Measurements from ENCODE around the gene SECTM1. TPM values are rescaled to one million over a fixed set of nuclear protein-coding genes. Genes with fewer than 3 reads are reported as not detected.

SECTM1 gene
- total RNA-seq, 2 donors from 2014 or later: 3.1 to 7.7 TPM

DNA sequence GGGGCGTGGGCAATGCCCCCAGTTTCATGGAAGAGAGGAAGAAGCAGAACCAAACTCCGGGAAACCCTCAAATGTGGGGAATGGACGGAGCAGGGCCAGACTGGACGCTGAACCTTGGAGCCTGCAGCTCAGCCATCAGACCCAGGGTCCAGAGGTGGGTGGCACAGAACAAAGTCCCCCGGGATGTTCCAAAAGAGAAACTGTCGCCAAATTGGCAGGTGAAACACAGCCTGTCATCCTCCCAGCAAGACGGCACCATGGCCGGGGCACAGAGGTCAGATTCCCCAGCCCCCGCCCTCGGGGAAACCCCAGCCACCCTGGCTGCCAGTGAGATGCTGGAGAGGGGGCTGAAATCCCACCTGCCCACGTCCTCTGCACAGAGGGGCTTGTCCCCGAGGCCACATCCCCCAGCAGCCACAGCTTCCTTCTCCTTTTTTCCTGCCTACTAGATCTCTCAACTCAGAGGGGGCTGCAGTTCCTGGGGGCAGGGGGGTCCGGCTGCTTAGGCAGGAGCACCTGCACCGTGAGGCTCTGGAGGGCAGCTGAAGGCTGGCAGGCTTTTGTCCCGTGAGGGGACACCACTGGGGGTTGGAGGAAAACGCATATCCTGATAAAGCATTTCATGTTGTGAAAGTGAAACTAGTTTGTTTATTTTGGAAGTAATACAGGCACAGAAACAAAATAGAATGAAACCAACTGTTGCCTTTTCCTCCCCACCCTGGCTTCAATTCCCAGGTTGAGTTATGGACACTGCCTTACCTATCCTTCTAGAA lies 1.2 kb upstream of the SECTM1 start:
- Histone ChIP-seq H3K9me3 (no peaks in the 10 kb centered on the region), H3K27me3 (peaks cover 0 to 3% of the 10 kb centered on the region in 2 donors), H3K36me3 (no peaks in the 10 kb centered on the region), H3K27ac (peak overlapping the region; percentile 29 to 53), H3K4me3 (peak overlapping the region in 1 of 2 donors; percentile 55), H3K4me1 (peaks cover 0 to 64% of the 10 kb centered on the region in 2 donors)
- TF ChIP-seq, protein P1, sequence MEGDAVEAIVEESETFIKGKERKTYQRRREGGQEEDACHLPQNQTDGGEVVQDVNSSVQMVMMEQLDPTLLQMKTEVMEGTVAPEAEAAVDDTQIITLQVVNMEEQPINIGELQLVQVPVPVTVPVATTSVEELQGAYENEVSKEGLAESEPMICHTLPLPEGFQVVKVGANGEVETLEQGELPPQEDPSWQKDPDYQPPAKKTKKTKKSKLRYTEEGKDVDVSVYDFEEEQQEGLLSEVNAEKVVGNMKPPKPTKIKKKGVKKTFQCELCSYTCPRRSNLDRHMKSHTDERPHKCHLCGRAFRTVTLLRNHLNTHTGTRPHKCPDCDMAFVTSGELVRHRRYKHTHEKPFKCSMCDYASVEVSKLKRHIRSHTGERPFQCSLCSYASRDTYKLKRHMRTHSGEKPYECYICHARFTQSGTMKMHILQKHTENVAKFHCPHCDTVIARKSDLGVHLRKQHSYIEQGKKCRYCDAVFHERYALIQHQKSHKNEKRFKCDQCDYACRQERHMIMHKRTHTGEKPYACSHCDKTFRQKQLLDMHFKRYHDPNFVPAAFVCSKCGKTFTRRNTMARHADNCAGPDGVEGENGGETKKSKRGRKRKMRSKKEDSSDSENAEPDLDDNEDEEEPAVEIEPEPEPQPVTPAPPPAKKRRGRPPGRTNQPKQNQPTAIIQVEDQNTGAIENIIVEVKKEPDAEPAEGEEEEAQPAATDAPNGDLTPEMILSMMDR (IDR thresholded peaks at IDR 0.05): no peak
- no peak for DNase-seq (ENCODE audit: low spot score)

DNA sequence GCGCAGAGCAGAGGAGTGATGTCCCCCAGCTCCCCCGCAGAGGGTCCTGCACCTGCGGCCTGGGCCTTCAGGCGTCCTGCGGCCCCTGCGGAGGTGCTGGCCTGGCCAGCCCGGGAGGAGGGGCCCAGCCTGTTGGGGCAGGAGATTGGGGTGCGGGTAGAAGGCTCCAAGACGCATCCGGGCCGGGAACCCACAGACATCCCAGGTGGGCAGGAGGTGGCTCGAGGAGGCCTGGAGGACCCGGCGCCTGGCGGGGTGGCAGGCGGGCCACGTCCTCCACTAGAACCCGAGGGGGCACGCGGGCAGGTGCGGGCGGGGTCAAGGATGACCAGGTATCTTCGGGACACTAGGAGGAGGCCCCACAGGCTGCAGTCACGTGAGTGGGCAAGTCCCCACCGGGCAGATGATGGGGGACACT lies 647 bp upstream of the SECTM1 start:
- peak overlapping the region in 1 of 2 donors; percentile 53 for H3K27ac ChIP-seq
- peak overlapping the region; percentile 34 to 55 for H3K4me3 ChIP-seq
- peaks cover 0 to 3% of the 10 kb centered on the region in 2 donors for H3K27me3 ChIP-seq
- H3K4me1 ChIP-seq: peaks cover 0 to 58% of the 10 kb centered on the region in 2 donors
- no peaks in the 10 kb centered on the region for H3K36me3 ChIP-seq
- no peak for DNase-seq (ENCODE audit: low spot score)
- TF ChIP-seq, protein P1 (IDR thresholded peaks at IDR 0.05): no peak
- no peaks in the 10 kb centered on the region for H3K9me3 ChIP-seq

- DNase-seq (ENCODE audit: low spot score): peak; percentile 73
Measured at GRCh38 chr17:82332669-82333278, 792 bp downstream of the SECTM1 start.

DNA sequence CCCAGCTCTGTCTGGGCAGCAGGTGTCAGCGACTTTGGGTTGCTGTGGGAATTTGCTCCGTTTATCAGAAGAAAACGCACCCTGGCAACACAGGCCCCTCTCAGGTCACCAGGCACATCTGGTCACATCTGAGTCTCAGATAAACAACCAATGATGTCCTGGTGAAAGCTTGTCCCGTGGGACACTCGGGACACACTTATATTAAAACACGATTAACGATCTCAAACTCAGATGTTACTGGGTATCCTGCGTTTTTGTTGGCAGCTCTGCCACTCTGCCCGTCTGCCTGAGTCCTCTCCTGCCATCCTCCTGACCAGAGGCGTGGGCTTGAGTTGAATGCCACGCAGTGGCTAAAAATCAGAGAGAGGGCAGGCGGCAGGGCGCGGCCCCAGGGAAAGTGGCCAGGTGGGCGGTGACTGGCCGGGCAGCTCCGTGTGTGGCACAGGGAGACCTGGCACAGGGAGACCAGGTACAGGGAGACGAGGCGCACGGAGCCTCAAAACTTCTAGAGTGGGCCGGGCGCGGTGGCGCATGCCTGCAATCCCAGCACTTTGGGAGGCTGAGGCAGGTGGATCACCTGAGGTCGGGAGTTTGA lies 2.1 kb downstream of the SECTM1 start:
- Histone ChIP-seq H3K27ac (no peak overlapping the region), H3K27me3 (peaks cover 0 to 3% of the 10 kb centered on the region in 2 donors), H3K36me3 (no peaks in the 10 kb centered on the region), H3K4me3 (no peak overlapping the region), H3K4me1 (peaks cover 0 to 50% of the 10 kb centered on the region in 2 donors), H3K9me3 (no peaks in the 10 kb centered on the region)
- TF ChIP-seq, protein P1 (IDR thresholded peaks at IDR 0.05): no peak
- no peak for DNase-seq (ENCODE audit: low spot score)

More at GRCh38 chr17:82332669-82333278, 792 bp downstream of the SECTM1 start:
- H3K27me3 ChIP-seq: peaks cover 0 to 3% of the 10 kb centered on the region in 2 donors
- no peaks in the 10 kb centered on the region for H3K36me3 ChIP-seq
- H3K27ac ChIP-seq: peak overlapping the region; percentile 1 to 53
- peaks cover 0 to 50% of the 10 kb centered on the region in 2 donors for H3K4me1 ChIP-seq
- peak overlapping the region; percentile 34 to 55 for H3K4me3 ChIP-seq
- H3K9me3 ChIP-seq: no peaks in the 10 kb centered on the region
- TF ChIP-seq, protein P1 (IDR thresholded peaks at IDR 0.05): no peak

DNA sequence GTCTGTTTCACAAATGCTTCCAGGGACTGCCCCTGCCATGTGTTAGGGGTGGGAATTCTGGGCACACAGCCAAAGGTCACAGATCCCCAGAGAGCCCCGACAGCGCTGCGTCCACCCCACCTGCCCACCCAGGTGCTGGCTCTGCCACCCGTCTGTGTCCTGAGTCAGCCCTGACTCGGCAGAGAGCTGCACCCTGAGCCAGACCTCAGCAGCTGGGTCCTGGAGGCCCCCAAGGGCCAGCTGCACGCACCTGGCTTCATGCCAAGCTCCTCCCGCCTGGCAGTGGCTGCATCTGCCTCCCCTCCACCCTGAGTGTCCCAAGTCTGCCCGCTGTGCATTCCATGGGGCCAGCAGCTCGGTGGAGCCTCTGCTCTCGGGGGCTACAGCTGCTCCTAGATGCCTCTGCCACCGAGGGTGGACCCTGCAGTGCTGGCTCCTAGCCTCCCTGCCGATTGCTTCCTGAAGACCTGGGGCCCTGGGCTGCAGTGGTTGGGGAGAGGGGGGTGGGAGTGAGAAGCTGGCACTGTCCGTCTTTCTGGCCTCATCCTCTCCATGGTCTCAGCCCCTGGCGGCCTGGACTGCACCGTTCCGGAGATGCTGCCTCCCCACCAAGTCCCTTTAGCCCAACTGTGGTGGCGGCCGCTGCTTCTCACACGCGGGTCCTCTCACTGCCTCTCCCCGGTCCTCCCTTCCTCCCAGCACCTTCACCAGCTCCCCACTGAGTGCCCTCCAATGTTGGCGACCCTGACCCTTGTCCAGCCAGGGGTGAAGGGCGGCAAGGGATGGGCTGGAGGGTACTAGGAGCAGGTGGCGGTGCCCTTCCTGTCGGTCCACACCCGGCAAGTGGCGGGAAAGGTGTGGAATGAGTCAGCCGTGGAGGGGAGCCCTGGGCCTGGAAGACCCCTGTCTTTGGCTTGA lies 3.0 kb downstream of the SECTM1 start:
- H3K9me3 ChIP-seq: no peaks in the 10 kb centered on the region
- H3K27me3 ChIP-seq: peaks cover 0 to 3% of the 10 kb centered on the region in 2 donors
- DNase-seq (ENCODE audit: low spot score): no peak
- peaks cover 0 to 43% of the 10 kb centered on the region in 2 donors for H3K4me1 ChIP-seq
- H3K4me3 ChIP-seq: no peak overlapping the region
- no peaks in the 10 kb centered on the region for H3K36me3 ChIP-seq
- no peak overlapping the region for H3K27ac ChIP-seq
- TF ChIP-seq, protein P1 (IDR thresholded peaks at IDR 0.05): no peak

Data from right atrium auricular region (tissue), 2 donors.